GM04504 (cell line): Measurements from ENCODE around the gene ADGRG7.

Source experiments
- DNase-seq: peaks from one replicate; pipeline ENCODE4 v3.0.0-alpha.2; 2012; ENCODE audit warnings: low read depth

ADGRG7 gene

DNA sequence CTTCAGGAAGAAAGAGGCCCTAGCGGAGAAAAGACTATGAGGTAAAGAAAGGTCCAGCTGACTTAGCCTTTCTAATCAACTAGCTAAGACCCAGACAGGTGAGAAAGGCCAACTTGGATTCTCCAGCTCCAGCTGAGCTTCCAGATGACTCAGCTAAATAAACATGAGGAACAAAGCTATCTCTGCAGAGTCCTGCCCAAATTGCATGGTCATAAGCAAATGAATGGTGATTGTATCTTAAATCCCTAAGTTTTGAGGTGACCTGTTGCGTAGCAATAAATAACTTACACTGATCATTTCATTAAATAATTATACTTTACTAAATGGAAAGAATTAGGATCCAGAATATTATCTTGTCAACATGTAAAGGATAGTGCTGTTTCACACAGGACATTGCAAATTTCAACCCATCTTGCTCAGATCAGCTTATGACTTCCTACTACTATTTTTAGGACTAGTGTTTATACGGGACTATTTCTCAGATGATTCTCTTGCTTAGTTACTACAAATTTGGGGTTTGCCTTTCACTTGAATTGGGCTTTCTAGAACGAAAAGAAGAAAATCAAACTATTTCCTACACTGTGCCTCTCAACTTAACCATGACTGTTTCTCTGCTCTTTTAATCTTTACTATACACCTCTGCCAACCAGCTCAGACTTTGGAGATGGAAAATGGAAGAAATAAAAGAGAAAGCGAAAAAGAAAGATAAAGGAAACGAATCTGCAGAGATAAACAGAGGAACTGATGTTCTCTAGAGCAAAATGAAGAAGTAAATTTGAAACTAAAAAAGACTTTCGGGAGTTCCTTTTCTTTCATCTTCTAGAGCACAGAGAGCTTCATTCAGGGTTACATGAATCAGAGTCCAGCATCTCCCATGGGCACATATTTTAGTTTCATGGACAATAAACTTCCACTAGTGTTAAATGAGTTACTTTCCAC, 6.6 kb upstream of the ADGRG7 start:
- DNase-seq: no peak

- DNase-seq: no peak
Measured at GRCh38 chr3:100603469-100603868, 5.9 kb upstream of the ADGRG7 start.

GRCh38 chr3:100605358-100605757, 4.0 kb upstream of the ADGRG7 start:
- DNase-seq: no peak

- DNase-seq: no peak
Measured at GRCh38 chr3:100606894-100607512, 2.4 kb upstream of the ADGRG7 start.

DNA sequence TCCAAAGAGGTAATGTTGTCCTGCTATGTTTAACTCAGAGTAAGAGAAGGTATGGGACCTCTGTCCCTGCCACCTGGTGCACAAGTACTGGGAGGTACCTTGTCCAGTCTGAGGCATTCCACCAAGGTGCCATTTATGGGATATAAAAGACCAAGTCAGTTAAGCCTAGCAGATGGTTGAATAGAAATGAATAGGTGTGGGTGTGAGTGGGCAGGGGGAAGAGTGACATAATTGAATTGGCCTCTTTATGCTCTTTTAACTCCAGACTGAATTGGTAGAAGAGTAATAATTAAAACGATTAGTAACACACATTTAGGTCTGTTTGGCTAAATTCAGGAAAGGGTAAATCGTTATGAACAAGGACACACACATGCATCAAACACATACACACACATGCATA, 562 bp downstream of the ADGRG7 start:
- DNase-seq: no peak

GRCh38 chr3:100611221-100611620, 1.8 kb downstream of the ADGRG7 start:
- DNase-seq: no peak

DNA sequence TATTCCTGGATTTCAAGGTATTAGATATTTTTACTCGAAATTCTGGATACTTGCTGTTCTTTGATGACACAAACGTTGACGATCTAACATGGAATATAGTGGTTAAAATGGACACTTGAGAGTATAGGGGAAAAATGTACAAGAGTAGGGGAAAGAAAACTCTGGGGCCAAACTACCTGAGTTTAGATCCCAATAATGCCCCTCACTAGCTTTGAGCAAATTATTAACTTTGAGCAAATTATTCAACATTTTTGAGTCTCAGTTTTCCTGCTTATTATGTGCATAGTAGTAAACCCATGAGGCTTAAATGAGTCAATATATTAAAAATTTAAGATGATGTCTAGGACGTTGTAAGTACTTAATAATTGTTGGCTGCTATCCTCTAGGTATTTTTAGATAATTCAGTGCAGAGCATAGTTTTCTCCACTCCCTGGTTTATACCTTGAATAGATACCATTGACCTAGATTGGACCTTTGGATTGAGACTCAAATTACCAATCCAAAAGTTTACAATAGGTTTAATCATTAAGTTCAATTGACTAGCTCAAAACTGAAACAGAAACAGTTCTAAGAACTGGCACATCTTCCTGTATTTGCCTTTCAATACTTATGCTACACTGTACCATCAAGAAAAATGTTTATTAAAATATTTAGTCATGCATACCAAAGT, 4.5 kb downstream of the ADGRG7 start:
- DNase-seq: no peak

DNA sequence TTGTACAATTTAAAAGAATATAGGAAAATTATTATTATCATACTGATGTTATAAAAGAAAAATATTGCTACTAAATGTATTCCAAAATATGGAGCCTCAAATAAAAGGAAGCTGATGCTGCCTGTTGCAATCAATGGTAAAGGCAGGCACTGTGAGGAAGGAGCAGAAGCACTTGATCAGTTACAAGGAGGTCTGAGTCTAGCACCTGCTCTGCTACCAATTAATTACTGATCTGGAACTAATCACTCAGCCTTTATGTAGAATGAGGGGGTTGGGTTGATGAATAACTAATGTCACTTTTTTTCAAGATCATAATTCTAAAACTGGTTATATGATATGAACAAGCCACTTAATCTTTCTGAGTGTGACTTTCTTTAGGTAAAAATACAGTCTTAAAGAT, 5.5 kb downstream of the ADGRG7 start:
- DNase-seq: no peak

DNA sequence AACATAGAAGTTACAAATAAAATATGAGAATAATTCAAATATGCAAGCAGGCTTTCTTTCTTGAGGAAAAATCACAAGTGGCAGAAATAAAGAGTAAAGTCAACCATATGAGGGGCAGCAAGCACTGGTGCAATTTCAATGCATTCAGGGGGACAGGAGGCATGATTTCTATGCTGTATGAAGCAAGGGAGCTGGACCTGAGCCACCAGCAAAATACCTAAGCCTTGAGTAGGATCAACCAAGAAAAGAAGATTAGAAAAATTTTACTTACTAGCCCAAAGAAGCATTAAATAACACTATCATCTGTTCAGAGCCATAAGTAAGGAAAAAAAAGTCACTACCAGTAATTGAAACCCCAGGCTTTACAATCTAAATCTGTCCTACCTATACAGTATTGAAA, 6.3 kb downstream of the ADGRG7 start:
- no peak for DNase-seq

GRCh38 chr3:100621251-100621650, 11.8 kb downstream of the ADGRG7 start:
- DNase-seq: no peak

GRCh38 chr3:100627491-100627890, 18.1 kb downstream of the ADGRG7 start:
- no peak for DNase-seq

GRCh38 chr3:100629421-100630127, 20.2 kb downstream of the ADGRG7 start:
- DNase-seq: no peak

GRCh38 chr3:100630664-100631063, 21.3 kb downstream of the ADGRG7 start:
- no peak for DNase-seq

DNA sequence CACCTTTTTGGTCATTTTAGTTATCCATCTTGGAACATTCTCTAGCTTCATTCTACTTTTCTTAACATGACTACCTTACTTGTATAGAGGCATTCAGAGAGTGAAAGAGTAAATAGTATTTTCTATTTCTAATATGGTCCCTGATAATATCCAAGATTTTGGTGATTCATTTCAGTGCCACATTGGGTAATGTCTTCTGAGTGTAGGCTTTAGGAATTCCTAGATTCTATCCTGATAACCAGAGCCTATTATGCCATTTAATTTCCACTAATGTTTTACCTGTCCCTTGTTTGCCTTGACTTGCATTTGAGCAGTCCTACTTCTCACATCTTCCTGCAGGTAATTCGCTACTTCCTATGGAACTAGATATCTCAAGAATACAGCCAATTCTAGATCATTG, 21.8 kb downstream of the ADGRG7 start:
- no peak for DNase-seq

GRCh38 chr3:100634493-100635272, 25.3 kb downstream of the ADGRG7 start:
- DNase-seq: no peak

- no peak for DNase-seq
Measured at GRCh38 chr3:100635273-100635701, 25.9 kb downstream of the ADGRG7 start.

- no peak for DNase-seq
Measured at GRCh38 chr3:100637197-100637631, 27.8 kb downstream of the ADGRG7 start.

GRCh38 chr3:100640633-100641032, 31.2 kb downstream of the ADGRG7 start:
- no peak for DNase-seq

- no peak for DNase-seq
Measured at GRCh38 chr3:100641471-100642032, 32.2 kb downstream of the ADGRG7 start.

DNA sequence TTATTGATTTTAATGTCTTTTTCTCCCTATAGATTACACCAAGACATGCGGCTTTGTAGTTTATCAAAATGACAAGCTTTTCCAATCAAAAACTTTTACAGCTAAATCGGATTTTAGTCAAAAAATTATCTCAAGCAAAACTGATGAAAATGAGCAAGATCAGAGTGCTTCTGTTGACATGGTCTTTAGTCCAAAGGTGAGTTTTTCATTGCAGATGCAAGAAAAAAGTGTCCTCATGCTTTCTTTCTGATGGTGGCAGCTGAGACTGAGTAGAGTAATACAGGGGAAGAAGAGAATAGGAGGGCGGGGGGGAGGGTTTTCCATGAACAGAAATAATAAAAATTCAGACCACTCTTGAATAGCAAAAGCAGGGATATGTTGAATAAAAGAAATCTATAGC, 36.5 kb downstream of the ADGRG7 start:
- DNase-seq: no peak

GRCh38 chr3:100647171-100647570, 37.8 kb downstream of the ADGRG7 start:
- DNase-seq: no peak
